Activated CD4-positive, alpha-beta T cell treated with anti-CD3 and anti-CD28 coated beads for 48 hours (primary cell): ENCODE results near the gene SLC51B.
"Not testable (repeated sequence)": the region's sequence is repeated elsewhere in the genome, so short reads cannot be mapped to it uniquely, and the experiment has no call there.

Source experiments
- DNase-seq: peaks from one replicate; pipeline ENCODE4 v3.0.0-alpha.2; 2020

SLC51B gene

GRCh38 chr15:65085990-65086679, 40.9 kb downstream of the SLC51B start:
- DNase-seq = peak; percentile 28

GRCh38 chr15:65086680-65087111, 41.5 kb downstream of the SLC51B start:
- DNase-seq = peak; percentile 23

- DNase-seq = no peak
Observed at GRCh38 chr15:65087411-65087810, 42.2 kb downstream of the SLC51B start.

GRCh38 chr15:65087873-65088642, 42.9 kb downstream of the SLC51B start:
- no peak for DNase-seq

DNA sequence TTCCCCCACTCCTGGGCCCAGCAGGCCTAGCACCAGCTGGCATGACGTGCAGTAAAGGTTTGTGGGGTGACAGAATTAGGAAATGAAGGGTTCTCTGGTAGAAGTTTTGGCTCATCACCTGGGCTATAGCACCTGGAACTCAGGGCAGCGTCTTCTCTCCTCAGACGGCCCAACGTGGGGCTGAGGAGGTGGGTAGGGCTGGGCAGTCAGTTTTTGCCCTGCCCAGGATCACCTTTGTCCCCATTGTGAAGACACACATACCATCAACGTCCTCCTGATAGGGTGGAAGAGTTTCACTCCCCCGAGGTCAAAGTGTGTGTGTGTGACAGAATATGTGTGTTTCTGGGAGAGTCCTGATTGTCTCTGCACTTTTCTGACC, 43.4 kb downstream of the SLC51B start:
- DNase-seq = no peak

DNA sequence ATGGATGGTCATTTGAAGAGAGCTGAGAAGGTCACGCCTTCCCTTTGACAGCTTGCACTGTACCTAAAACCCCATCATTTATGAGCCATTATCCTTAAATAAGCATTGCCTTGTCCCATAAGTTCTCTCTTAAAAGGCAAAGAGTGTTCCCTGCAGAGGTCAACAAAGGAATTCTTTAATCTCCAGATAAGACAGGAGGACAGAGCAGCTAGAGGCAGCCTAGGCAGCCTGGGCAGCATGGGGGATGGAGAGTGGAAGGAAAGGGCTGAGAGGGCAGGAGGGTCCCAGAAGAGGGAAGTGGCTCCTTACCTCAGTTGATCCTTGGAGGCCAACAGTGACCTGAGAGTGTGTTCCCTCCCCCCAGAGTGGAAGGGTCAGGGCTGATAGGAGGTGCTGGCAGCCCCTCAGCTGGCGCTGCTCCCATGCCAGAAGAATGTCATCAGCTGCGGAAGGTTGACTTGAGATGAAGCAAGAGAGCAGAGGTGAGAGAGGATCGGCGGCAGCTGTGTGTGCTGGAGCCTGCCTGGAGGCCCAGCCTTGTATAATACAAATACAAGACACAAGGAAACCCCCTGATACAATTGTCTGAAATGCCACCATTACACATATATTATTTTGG, 44.1 kb downstream of the SLC51B start:
- DNase-seq = no peak

DNA sequence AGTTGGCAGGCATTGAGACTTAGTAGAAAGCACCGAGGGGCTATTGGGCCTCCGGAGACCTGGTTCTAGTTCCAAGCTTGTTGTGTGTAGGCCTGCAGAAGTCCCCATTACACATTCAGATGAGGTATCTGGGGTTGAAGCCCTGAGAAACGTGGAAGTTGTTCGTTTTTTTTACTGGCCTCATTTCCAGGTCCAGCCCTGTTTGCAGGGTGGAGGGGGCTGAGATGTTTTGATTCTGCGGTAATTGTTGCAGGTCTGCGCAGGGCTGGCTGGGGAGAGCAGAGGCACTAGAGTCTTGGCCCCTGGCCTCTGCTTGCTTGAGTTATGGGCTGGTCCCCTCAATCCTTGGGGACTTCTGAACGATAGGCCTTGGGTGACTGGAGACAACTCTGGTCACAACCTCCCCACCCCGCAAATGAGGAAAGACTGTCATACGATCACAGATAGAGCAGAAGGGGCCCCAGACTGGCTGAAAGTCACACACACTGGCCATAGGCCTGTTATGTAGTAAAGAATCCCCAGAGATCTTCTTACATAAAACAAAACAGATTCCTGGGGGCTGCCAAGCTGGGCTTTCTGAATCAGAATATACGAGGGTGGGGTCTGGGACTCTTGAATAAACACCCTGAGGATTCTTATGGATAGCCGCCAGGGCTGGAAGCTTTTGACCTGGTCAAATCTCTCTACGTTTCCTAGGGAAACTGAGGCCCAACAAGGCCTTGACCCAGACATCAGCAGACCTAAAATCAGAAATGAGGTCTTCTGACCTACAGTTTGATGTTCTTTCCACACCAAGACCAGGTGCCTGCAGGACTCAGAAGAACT, 47.0 kb downstream of the SLC51B start:
- DNase-seq = no peak

GRCh38 chr15:65092911-65093792, 48.0 kb downstream of the SLC51B start:
- no peak for DNase-seq

- not testable (repeated sequence) for DNase-seq
Observed at GRCh38 chr15:65093793-65094170, 48.6 kb downstream of the SLC51B start.

- DNase-seq = no peak
Observed at GRCh38 chr15:65094294-65094995, 49.3 kb downstream of the SLC51B start.

- no peak for DNase-seq
Observed at GRCh38 chr15:65095011-65095746, 50.0 kb downstream of the SLC51B start.

- no peak for DNase-seq
Observed at GRCh38 chr15:65095747-65096104, 50.5 kb downstream of the SLC51B start.

GRCh38 chr15:65096481-65097385, 51.5 kb downstream of the SLC51B start:
- DNase-seq = no peak

DNA sequence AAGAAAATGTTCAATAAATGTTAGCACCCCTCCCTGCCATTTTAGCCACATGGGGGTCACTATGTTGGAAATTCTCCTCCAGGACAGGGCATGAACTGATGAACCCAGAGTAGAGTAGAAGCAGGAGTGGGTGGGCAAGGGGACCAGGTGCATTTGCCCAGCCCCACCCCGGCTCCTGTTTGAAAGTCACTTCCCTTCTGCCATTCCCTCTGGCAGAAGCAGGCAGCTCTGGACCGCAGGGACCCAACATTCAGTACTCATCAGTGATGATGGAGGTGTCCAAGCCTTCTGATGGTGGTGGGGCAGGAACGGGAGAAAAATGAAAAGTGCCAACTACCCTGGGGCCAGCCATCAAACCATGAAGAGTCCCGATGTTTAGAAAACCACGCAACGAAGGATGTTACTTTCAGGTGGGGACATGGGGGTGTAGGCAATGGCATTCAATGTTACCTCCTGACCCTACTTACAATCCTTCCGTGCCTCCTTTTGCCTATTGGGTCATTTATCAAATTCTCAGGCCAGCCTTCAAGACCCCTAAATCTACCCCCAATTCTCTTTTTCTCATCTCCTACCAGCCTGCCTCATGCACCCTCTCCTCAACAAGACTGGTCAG, 52.6 kb downstream of the SLC51B start:
- no peak for DNase-seq

- DNase-seq = no peak
Observed at GRCh38 chr15:65099336-65099735, 54.1 kb downstream of the SLC51B start.

GRCh38 chr15:65099801-65100200, 54.6 kb downstream of the SLC51B start:
- DNase-seq = not testable (repeated sequence)

DNA sequence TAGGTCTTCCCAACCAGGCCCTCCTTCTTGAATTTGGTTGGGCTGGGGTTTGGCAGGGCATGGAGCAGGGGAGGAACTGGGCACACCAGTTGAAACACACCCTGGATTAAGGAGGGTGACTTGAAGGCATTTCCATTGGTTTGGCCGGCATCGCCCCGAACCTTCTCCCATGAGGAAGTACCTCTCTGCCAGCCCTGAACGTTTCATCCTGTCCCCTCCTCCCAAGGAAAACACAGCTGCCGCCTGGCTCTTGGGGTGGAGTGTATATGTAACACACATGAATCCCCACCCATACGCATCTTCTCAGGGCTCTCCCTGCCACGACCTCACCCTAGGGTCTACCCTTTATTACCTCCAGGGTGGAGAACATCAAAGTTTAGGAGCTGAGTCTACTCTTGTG, 55.3 kb downstream of the SLC51B start:
- no peak for DNase-seq

GRCh38 chr15:65101411-65101890, 56.3 kb downstream of the SLC51B start:
- peak; percentile 79 for DNase-seq
